Activated CD8-positive, alpha-beta memory T cell treated with anti-CD3 and anti-CD28 coated beads, Interleukin-2, amount 50 U/mL, for 1 hour (primary cell): Measurements from ENCODE around the gene SKP1.
"Not testable (repeated sequence)": the region's sequence is repeated elsewhere in the genome, so short reads cannot be mapped to it uniquely, and the experiment has no call there.

ENCODE experiments used
- DNase-seq: peaks from one replicate; pipeline ENCODE4 v3.0.0-alpha.2; 2020; ENCODE audit errors: extremely low read depth

Gene SKP1

GRCh38 chr5:134176511-134177368 is at the start of gene SKP1:
Gene SKP1 (minus strand): TSS chr5:134176950. CDS start chr5:134174022, 2,928 bp downstream.
- DNase-seq: peak; percentile 51

DNA sequence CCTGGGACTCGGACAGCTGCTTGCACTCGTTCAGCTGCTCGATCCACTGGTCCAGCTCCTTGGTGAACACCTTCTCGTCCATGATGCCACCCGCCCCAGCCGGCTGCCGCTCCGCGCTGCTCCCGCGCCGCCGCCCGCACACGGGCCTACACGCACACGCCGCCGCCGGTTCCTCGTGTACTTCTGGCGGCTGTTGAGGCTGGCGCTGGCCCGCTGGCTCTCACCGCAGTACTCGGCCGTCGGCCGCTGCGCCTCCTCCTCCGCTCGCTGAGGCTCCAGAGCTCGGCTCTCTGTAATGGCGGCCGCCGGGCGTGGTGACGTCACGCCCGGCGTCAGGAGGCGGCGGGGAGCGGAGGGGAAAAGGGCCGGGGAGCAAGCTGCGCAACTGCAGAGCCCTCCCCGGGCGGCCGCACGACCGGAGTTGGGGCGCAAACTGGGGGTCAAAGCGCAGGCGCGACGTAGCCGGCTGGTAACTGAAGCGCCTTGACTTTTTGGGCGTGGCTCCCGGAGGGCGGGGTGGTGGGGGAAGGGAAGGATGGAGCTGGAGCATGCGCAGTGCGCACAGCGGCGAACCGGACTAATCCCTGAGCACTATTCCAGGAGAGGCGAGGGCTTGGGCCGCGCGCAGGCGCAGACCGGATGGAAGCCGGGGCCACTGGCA is 49.2 kb upstream of the SKP1 start, which contains the start of gene PPP2CA:
TSS of gene PPP2CA (minus strand) at position 294 of the 661 bp plus-strand sequence. CDS start at position 82, 212 bp downstream.
- DNase-seq: peak; percentile 98

DNA sequence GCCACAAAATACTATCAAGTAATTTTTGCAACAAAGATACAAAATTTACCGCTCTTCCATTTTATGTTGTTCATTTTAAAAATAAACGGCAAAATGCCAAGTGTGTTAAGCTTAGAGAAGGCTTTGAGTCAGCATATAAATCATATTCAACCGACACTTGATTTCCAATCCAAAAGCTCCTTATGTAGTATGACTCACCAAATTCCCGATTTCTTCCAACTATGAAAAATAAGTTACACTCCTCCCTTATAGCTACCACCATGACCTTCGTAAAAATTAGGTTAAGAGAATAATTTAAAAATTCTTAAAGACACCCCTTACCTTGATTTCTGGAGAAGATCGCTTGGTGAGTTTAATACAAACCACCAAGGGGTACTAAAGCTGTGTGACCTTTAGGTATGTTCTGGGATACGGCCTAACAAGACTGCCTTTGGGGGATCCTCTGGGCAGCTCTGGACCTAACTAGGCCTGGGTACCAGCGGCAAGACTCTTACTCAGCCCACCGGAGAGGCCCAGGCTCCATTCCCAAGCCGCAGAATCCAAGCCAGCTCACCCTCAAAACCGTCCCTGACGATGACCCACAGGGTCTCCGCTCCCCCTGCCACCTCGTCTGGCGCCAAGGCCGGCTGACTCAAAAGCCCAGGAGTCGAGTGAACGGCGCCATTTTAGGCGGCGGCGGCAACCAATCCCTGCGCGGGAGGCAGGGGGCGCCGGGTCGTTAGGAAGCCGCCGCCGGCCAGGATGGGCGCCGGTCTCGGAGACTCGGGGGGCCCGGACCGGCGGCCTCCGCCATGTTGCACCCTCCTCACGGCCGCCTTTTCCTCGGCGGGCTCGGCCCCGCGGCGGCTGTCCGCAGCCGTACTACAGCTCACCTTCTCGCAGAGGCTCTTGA is 48.4 kb upstream of the SKP1 start:
- peak; percentile 7 for DNase-seq

GRCh38 chr5:134223406-134224248 is 46.9 kb upstream of the SKP1 start:
- DNase-seq: no peak

- not testable (repeated sequence) for DNase-seq
Observed at GRCh38 chr5:134221690-134222089, 44.9 kb upstream of the SKP1 start.

- no peak for DNase-seq
Observed at GRCh38 chr5:134215757-134216156, 39.0 kb upstream of the SKP1 start.

- DNase-seq: not testable (repeated sequence)
Observed at GRCh38 chr5:134211263-134212031, 34.7 kb upstream of the SKP1 start.

DNA sequence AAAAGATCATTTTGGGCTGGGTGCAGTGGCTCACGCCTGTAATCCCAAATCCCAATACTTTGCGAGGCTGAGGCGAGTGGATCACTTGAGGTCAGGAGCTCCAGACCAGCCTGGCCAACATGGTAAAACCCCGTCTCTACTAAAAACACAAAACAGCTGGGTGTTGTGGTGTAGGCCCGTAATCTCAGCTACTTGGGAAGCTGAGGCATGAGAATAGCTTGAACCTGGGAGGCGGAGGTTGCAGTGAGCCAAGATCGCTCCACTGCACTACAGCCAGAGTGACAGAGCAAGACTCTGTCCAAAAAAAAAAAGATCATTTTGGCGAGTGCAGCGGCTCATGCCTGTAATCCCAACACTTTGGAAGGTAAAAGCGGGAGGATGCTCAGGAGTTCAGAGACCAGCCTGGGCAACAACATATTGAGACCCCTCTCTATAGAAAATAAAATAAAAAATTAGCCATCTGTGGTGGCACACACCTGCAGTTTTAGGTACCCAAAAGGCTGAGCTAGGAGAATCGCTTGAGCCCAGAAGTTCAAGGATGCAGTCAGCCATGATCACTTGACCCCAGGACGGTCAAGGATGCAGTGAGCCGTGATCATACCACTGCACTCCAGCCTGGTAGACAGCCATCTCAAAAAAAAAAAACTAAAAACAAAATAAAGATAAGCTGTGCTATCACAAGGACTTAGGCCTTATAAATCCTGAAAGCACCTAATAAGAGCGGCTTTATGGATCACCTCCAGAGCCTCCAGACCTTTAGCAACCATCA is 32.9 kb upstream of the SKP1 start:
- DNase-seq: no peak

DNA sequence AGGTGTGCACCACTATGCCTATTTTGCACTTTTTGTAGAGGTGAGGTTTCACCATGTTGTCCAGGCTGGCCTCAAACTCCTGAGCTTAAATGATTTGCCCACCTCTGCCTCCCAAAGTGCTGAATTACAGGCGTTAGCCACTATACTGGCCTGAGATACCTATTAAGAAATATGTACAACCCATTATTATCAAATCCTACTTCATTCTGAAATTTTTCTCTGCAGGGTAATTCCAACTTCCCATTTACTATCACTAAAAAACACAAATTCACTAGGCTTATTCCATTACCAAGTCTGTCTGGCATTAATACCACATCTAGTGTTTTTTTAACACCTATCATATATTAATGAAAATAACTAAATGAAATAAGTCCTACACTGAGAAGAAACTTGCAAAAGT is 30.9 kb upstream of the SKP1 start:
- no peak for DNase-seq

- DNase-seq: no peak
Observed at GRCh38 chr5:134206627-134207160, 29.9 kb upstream of the SKP1 start.

GRCh38 chr5:134204575-134204974 is 27.8 kb upstream of the SKP1 start:
- no peak for DNase-seq

DNA sequence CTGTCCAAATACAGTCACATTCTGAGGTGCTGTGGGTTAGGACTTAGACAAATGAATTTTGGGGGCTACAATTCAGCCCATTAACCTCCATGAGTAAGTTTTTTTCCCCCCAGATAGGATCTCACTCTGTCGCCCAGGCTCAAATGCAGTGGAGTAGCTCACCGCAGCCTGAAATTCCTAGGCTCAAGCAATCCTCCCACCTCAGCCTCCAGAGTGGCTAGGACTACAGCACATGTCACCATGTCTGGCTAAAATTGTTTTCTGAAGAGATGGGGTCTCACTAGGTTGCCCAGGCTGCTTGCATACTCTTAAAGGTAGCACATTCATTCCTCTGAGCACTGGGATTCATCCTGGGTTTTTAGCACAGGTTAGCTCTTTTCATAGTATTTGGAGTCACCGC is 26.9 kb upstream of the SKP1 start:
- DNase-seq: no peak

- DNase-seq: no peak
Observed at GRCh38 chr5:134195666-134196065, 18.9 kb upstream of the SKP1 start.

DNA sequence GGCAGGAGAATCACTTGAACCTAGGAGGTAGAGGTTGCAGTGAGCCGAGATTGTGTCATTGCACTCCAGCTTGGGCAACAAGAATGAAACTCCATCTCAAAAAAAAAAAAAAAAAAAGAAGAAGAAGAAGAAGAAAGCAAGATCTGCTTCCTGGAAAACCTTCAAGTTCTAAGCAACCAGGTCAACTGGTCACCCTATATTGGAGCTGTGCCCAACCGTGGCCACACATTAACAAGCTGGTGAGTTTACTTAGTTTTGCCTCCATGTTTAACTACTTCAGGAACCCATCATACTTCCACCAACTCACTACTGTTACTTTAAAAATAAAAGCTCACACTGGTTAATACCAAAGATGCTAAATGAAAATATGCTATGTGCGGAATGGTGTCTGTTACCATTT is 12.3 kb upstream of the SKP1 start:
- no peak for DNase-seq

DNA sequence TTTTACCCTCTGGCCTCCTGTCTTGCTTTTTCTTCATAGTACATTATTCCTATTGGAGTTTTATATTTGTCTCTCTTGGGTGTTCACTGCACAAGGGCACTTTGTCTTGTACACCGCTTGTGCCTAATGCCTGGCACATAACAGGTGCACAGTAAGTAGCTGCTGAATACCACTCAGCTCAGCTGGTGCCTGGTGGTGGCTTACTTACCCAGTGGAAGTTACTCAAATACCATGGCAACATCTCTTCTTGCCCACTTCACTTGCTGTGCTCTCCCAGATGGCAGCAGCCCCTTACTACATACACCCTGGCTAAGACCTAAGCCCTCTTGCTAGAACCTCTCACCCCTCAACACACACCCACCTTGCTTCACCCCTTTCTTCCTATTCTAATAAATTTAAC is 11.3 kb upstream of the SKP1 start:
- no peak for DNase-seq

- peak; percentile 43 for DNase-seq
Observed at GRCh38 chr5:134184155-134185135, 7.7 kb upstream of the SKP1 start.

- no peak for DNase-seq
Observed at GRCh38 chr5:134183481-134183880, 6.7 kb upstream of the SKP1 start.

GRCh38 chr5:134178096-134178419 is 1.3 kb upstream of the SKP1 start:
- no peak for DNase-seq
